SK-N-SH (cell line): Measurements from ENCODE around the gene GSTM5. TPM values are rescaled to one million over a fixed set of nuclear protein-coding genes. Genes with fewer than 3 reads are reported as not detected.

Experiments used
- CTCF ChIA-PET: fragments of 300-600, 350-600 bp; formaldehyde crosslinking; extraction: SDS; loops from one replicate; lab custom pipeline; 2021; lab: Yijun Ruan, JAX
- POLR2A ChIA-PET: fragments of 350-600 bp; sonication (Branson Sonifier 250); formaldehyde crosslinking; extraction: SDS; loops from one replicate; lab custom pipeline; 2020; ENCODE audit warnings: antibody characterized with exemption, inconsistent platforms; lab: Yijun Ruan, JAX
- DNase-seq: peaks from one replicate; pipeline ENCODE4 v3.0.0; 2012
- H2AFZ ChIP-seq: fragments of 200-600 bp; sonication (generic); 2 replicates; pipeline ENCODE4 v1.8.1; 2016; ENCODE audit warnings: antibody characterized with exemption, mild to moderate bottlenecking, low read depth
- H3F3A ChIP-seq: fragments of 200-600 bp; sonication (generic); replicated peaks from 2 replicates; pipeline ENCODE3; 2016; ENCODE audit warnings: antibody characterized with exemption, mild to moderate bottlenecking; ENCODE audit not compliant: insufficient read depth
- H3K27ac ChIP-seq, 2 experiments: fragments of 200-500 bp in 1 of 2; fragments of 200-600 bp in 1 of 2; sonication (Bioruptor generic) in 1 of 2; sonication (generic), shearing (Covaris generic) in 1 of 2; 2 replicates each; pipeline versions ENCODE4 v1.5.1 to v1.6.1; 2014 to 2016; ENCODE audit warnings: low read depth in 2 of 2, inconsistent platforms in 1 of 2, low read length in 1 of 2, mild to moderate bottlenecking in 1 of 2, mixed read lengths in 1 of 2
- H3K27me3 ChIP-seq: fragments of 200-600 bp; sonication (generic), shearing (Covaris generic); 2 replicates; pipeline ENCODE4 v1.6.1; 2016; ENCODE audit warnings: mixed run types; ENCODE audit not compliant: insufficient read depth
- H3K36me3 ChIP-seq, 2 experiments: fragments of 200-500 bp in 1 of 2; fragments of 200-600 bp in 1 of 2; sonication (Bioruptor generic) in 1 of 2; sonication (generic) in 1 of 2; replicated peaks in 1 of 2; 2 replicates each; pipeline versions ENCODE3 to v1.5.1; 2014 to 2016; ENCODE audit warnings: low read length in 1 of 2, mild to moderate bottlenecking in 1 of 2; ENCODE audit not compliant: insufficient read depth in 2 of 2, control insufficient read depth in 1 of 2
- H3K4me1 ChIP-seq, 2 experiments: fragments of 200-500 bp in 1 of 2; fragments of 200-600 bp in 1 of 2; sonication (Bioruptor generic) in 1 of 2; sonication (generic), shearing (Covaris generic) in 1 of 2; 2 replicates each; pipeline versions ENCODE4 v1.5.1 to v1.6.1; 2014 to 2016; ENCODE audit warnings: low read depth in 1 of 2, low read length in 1 of 2, mixed run types in 1 of 2; ENCODE audit not compliant: insufficient read depth in 2 of 2, control insufficient read depth in 1 of 2
- H3K4me2 ChIP-seq: fragments of 200-600 bp; sonication (generic), shearing (Covaris generic); 2 replicates; pipeline ENCODE4 v1.6.1; 2017; ENCODE audit warnings: mixed run types
- H3K4me3 ChIP-seq, 2 experiments: fragments of 200-500 bp in 1 of 2; fragments of 200-600 bp in 1 of 2; sonication (Bioruptor generic) in 1 of 2; sonication (generic), shearing (Covaris generic) in 1 of 2; 2 replicates each; pipeline versions ENCODE4 v1.5.1 to v1.8.1; 2014 to 2016; ENCODE audit warnings: low read depth in 2 of 2, inconsistent platforms in 1 of 2, low read length in 1 of 2, mild to moderate bottlenecking in 1 of 2, mixed read lengths in 1 of 2, moderate library complexity in 1 of 2
- H3K79me2 ChIP-seq: fragments of 200-600 bp; sonication (generic); 2 replicates; pipeline ENCODE4 v1.8.1; 2017; ENCODE audit warnings: mild to moderate bottlenecking; ENCODE audit not compliant: insufficient read depth
- H3K9ac ChIP-seq: fragments of 200-600 bp; sonication (generic); 2 replicates; pipeline ENCODE4 v1.6.1; 2017; ENCODE audit warnings: mixed run types
- H3K9me2 ChIP-seq: fragments of 200-600 bp; sonication (generic); 2 replicates; pipeline ENCODE4 v1.6.1; 2017; ENCODE audit warnings: mixed run types
- H3K9me3 ChIP-seq: fragments of 200-600 bp; sonication (generic); 2 replicates; pipeline ENCODE4 v1.6.1; 2017; ENCODE audit warnings: mixed run types, mild to moderate bottlenecking, moderate library complexity
- H4K20me1 ChIP-seq: fragments of 200-600 bp; sonication (generic); 2 replicates; pipeline ENCODE4 v1.6.1; 2017; ENCODE audit warnings: mild to moderate bottlenecking, mixed run types; ENCODE audit not compliant: insufficient read depth
- CHD2 ChIP-seq: fragments of 150-350 bp; IDR thresholded peaks from 2 replicates; pipeline ENCODE4 v1.6.1; 2018; ENCODE audit warnings: low read length; ENCODE audit not compliant: partially characterized antibody
- CTCF ChIP-seq: fragments of 200-600 bp; sonication (generic); IDR thresholded peaks from 2 replicates; pipeline ENCODE4 v1.6.1; 2017; ENCODE audit warnings: antibody characterized with exemption, mild to moderate bottlenecking, moderate library complexity
- EP300 ChIP-seq, 2 experiments: IDR thresholded peaks; 2 replicates each; pipeline versions ENCODE4 v1.4.0 to v1.6.1; 2012; ENCODE audit warnings: borderline replicate concordance in 1 of 2, low read depth in 1 of 2, low read length in 1 of 2
- EZH2phosphoT487 ChIP-seq: fragments of 200-600 bp; sonication (generic); IDR thresholded peaks from 2 replicates; pipeline ENCODE4 v1.6.1; 2017; ENCODE audit warnings: low read depth, mixed run types, mild to moderate bottlenecking, antibody characterized with exemption, moderate library complexity, borderline replicate concordance
- FOSL2 ChIP-seq: IDR thresholded peaks from 2 replicates; pipeline ENCODE4 v1.4.0; 2012; ENCODE audit warnings: low read depth, mild to moderate bottlenecking, moderate library complexity, borderline replicate concordance
- FOXM1 ChIP-seq: IDR thresholded peaks from 2 replicates; pipeline ENCODE4 v1.4.0; 2012; ENCODE audit warnings: low read depth, mild to moderate bottlenecking
- GABPA ChIP-seq: IDR thresholded peaks from 2 replicates; pipeline ENCODE4 v1.4.0; 2012; ENCODE audit warnings: low read depth, mild to moderate bottlenecking
- GATA2 ChIP-seq: sonication (generic); formaldehyde crosslinking; IDR thresholded peaks from 2 replicates; pipeline ENCODE4 v1.5.0; 2020; ENCODE audit warnings: mild to moderate bottlenecking, missing genetic modification reagents
- JUND ChIP-seq: IDR thresholded peaks from 2 replicates; pipeline ENCODE4 v1.4.0; 2012
- MAX ChIP-seq: IDR thresholded peaks from 2 replicates; pipeline ENCODE4 v1.4.0; 2012; ENCODE audit warnings: low read depth
- MEF2A ChIP-seq: IDR thresholded peaks from 2 replicates; pipeline ENCODE4 v1.4.0; 2012; ENCODE audit warnings: low read depth, borderline replicate concordance
- MXI1 ChIP-seq: IDR thresholded peaks from 2 replicates; pipeline ENCODE4 v1.6.1; 2012; ENCODE audit warnings: mild to moderate bottlenecking, low read depth, low read length, improper control_type of control experiment
- NRF1 ChIP-seq: IDR thresholded peaks from 2 replicates; pipeline ENCODE4 v1.6.1; 2012; ENCODE audit warnings: low read depth, mild to moderate bottlenecking, low read length
- REST ChIP-seq: IDR thresholded peaks from 2 replicates; pipeline ENCODE4 v1.6.1; 2012; ENCODE audit warnings: mild to moderate bottlenecking, low read depth, low read length, moderate library complexity
- RFX5 ChIP-seq: IDR thresholded peaks from 2 replicates; pipeline ENCODE4 v1.6.1; 2012; ENCODE audit warnings: mild to moderate bottlenecking, improper control_type of control experiment, low read length
- RXRA ChIP-seq: IDR thresholded peaks from 2 replicates; pipeline ENCODE4 v1.4.0; 2012; ENCODE audit warnings: low read depth, mild to moderate bottlenecking, borderline replicate concordance
- SIN3A ChIP-seq: IDR thresholded peaks from 2 replicates; pipeline ENCODE4 v1.6.1; 2012; ENCODE audit warnings: low read depth, mild to moderate bottlenecking, low read length, moderate library complexity, borderline replicate concordance
- SMC3 ChIP-seq: IDR thresholded peaks from 2 replicates; pipeline ENCODE4 v1.6.1; 2012; ENCODE audit warnings: low read depth, low read length, improper control_type of control experiment
- TCF12 ChIP-seq: IDR thresholded peaks from 2 replicates; pipeline ENCODE4 v1.4.0; 2012
- YY1 ChIP-seq: IDR thresholded peaks from 2 replicates; pipeline ENCODE4 v1.4.0; 2012; ENCODE audit warnings: low read depth, mild to moderate bottlenecking
- ZBTB33 ChIP-seq: IDR thresholded peaks from 2 replicates; pipeline ENCODE4 v1.4.0; 2012; ENCODE audit warnings: low read depth, borderline replicate concordance
- WGBS: methylation state at CpG from one replicate; pipeline ENCODE4 v1.1.6; 2017; ENCODE audit warnings: low lambda C conversion rate; 5-methylcytosine and 5-hydroxymethylcytosine counted together
- polyA plus RNA-seq, 3 experiments: library from polyadenylated mRNA; depleted of rRNA; stranded (reverse); fragments of >200 nt; gene quantifications; 2 replicates each; pipeline ENCODE4 v1.2.3, GENCODE V29; 2012

Gene GSTM5
- polyA plus RNA-seq, 1 of the 3 experiments (the other 2 are of a cell fraction): not detected

GRCh38 chr1:109750241-109750882 lies 38.3 kb downstream of the GSTM5 start:
- no peak overlapping the region for H3K4me2 ChIP-seq
- 49% methylated on average over 7 of the region's 11 CpGs for WGBS
- H3K4me1 ChIP-seq: no peaks in the 10 kb centered on the region
- no peak overlapping the region for H3K9ac ChIP-seq
- no peak overlapping the region for H2AFZ ChIP-seq
- H3K9me3 ChIP-seq: no peaks in the 10 kb centered on the region
- no peaks in the 10 kb centered on the region for H4K20me1 ChIP-seq
- H3K4me3 ChIP-seq: no peak overlapping the region
- H3K27ac ChIP-seq: no peak overlapping the region
- H3K79me2 ChIP-seq: no peaks in the 10 kb centered on the region
- H3K27me3 ChIP-seq: peaks cover 10% of the 10 kb centered on the region; the same call in 1 of the 2 replicates
- no peaks in the 10 kb centered on the region for H3K36me3 ChIP-seq
- TF ChIP-seq ZBTB33 (no peak), CTCF (no peak), GABPA (no peak), MXI1 (no peak)
- H3K9me2 ChIP-seq: no peaks in the 10 kb centered on the region
- H3F3A ChIP-seq: no peaks in the 10 kb centered on the region
- DNase-seq: no peak
- ChIA-PET CTCF (interaction anchor here (0.8 to 1.7 kb wide), 8 partner anchors 20 to 233 kb away, joined by 3 to 10 read pairs (median 4); no protein-coding TSS in a partner anchor), POLR2A (interaction anchor here (0.6 kb wide), 1 partner anchor 288 kb away, joined by 3 read pairs; no protein-coding TSS in a partner anchor)

- H3K4me3 ChIP-seq: no peak overlapping the region
- no peak overlapping the region for H2AFZ ChIP-seq
- no peaks in the 10 kb centered on the region for H3K9me2 ChIP-seq
- ChIA-PET CTCF (interaction anchor here (1.0 to 1.7 kb wide), 5 partner anchors 19 to 233 kb away, joined by 3 to 5 read pairs (median 4); no protein-coding TSS in a partner anchor), POLR2A (no interaction called here)
- peaks cover 10% of the 10 kb centered on the region; the same call in 1 of the 2 replicates for H3K27me3 ChIP-seq
- 47% methylated on average over 5 of the region's 6 CpGs for WGBS
- no peak overlapping the region for H3K9ac ChIP-seq
- H3F3A ChIP-seq: no peaks in the 10 kb centered on the region
- H3K4me1 ChIP-seq: no peaks in the 10 kb centered on the region
- no peaks in the 10 kb centered on the region for H3K79me2 ChIP-seq
- no peaks in the 10 kb centered on the region for H3K36me3 ChIP-seq
- TF ChIP-seq MXI1 (no peak), EZH2phosphoT487 (no peak), CHD2 (no peak), SIN3A (no peak), REST (no peak), YY1 (no peak), GATA2 (CRISPR knock-in tag) (no peak), FOSL2 (no peak), EP300 (IDR thresholded peaks at IDR 0.05; ENCODE audit: borderline replicate concordance in 1 of 2, low read depth in 1 of 2, low read length in 1 of 2) (no peak), RXRA (no peak), RFX5 (no peak), NRF1 (no peak), TCF12 (no peak), SMC3 (no peak), JUND (no peak), FOXM1 (no peak), MAX (no peak), MEF2A (no peak)
- no peaks in the 10 kb centered on the region for H4K20me1 ChIP-seq
- H3K4me2 ChIP-seq: no peak overlapping the region
- H3K27ac ChIP-seq: no peak overlapping the region
- DNase-seq: no peak
- H3K9me3 ChIP-seq: no peaks in the 10 kb centered on the region
Observed at GRCh38 chr1:109750920-109751319, 38.9 kb downstream of the GSTM5 start.
